ENCODE measurements around the gene ZNF230.

- TF ChIP-seq CTCF (optimal IDR thresholded peaks at IDR 0.05 in 1 of 3, IDR thresholded peaks at IDR 0.05 in 1 of 3, conservative IDR thresholded peaks at IDR 0.05 in 1 of 3; ENCODE audit: extremely low read depth in 1 of 3, insufficient read depth in 2 of 3, low read length in 3 of 3), result no peak
- no peak for TF ChIP-seq EZH2 (IDR thresholded peaks at IDR 0.05; ENCODE audit: low read length)
These were observed 22.1 kb downstream of the ZNF230 start for GRCh38 chr19:44024900-44025216.

Data from keratinocyte (primary cell).